ENCODE data around the gene TMEM131L.
"Not testable (repeated sequence)": the region's sequence is repeated elsewhere in the genome, so short reads cannot be mapped to it uniquely, and the experiment has no call there.

The TMEM131L gene

DNA sequence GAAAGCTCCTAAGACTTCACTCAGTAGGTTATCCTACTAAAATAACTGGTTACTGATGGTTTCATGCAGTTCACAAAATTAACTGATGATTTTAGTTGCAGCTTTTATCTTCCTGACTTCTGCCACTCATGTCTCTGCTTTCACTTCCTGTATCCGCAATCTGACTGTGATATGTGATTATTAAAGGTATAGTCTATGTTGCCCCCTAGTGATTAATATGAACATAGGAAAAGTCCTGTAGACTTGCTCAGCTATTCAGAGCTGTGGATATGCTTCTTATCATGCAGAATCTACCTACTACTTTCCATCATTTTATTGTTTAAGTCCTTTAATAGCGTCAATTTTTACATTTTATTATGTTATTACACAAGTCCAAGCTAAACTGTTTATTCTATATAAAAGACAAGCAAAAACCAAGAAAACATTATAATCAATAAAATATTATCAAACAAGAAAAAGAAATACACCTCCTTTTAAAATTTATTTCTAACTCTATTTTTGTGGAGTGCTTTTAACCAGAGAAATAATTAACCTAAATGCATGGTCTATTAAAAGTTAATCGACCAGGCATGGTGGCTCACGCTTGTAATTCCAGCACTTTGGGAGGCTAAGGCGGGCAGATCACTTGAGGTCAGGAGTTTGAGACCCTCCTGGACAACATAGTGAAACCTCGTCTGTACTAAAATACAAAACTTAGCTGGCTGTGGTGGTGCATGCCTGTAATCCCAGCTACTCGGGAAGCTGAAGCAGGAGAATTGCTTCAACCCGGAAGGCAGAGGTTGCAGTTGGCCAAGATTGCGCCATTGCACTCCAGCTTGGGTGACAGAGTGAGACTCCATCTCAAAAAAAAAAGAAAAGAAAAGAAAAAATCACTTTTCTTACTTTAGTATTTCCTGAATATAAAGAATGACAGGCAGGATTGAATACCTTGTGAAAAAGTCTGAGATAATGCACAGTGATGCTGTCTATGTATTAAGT lies 177.5 kb downstream of the TMEM131L start:
- in situ Hi-C loops (cut with HindIII; ENCODE audit: low sequenced_read_pairs): no loop called here

DNA sequence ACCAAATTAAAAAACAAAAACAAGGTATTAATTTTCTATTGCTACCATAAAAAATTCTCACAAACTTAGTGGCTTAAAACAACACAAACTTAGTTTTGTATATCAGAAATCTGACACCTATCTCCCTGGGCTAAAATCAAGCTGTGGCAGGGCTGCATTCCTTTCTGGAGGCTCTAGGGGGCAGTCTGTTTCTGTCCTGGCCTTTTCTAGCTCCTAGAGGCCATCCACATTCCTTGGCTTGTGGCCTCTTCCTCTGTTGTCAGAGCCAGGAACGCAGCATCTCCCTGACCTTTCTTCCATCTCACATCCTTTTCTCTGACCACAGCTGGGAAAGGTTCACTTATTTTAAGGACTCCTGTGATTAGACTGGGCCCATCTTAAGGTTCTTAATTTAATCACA lies 179.0 kb downstream of the TMEM131L start:
- in situ Hi-C loops (cut with HindIII; ENCODE audit: low sequenced_read_pairs): no loop called here

- in situ Hi-C loops (cut with HindIII; ENCODE audit: low sequenced_read_pairs): no loop called here
Measured at GRCh38 chr4:153646261-153646660, 180.1 kb downstream of the TMEM131L start.

DNA sequence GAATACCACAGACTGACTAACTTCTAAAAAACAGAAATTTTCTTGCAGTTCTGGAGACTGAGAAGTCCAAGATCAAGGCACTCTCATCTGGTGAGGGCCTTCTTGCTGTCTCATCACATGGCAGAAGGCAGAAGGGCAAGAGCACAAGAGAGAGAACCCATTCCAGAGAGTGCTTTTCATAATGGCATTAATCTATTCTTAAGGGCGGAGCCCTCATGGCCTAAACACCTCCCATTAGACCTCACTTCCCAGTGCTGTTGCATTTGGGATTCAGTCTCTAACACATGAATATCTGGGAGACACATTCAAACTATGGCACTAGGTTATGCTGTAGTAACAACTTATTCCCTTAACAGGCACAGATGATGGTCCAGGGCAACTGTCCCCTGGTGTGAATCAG lies 180.8 kb downstream of the TMEM131L start:
- in situ Hi-C loops (cut with HindIII; ENCODE audit: low sequenced_read_pairs): no loop called here

DNA sequence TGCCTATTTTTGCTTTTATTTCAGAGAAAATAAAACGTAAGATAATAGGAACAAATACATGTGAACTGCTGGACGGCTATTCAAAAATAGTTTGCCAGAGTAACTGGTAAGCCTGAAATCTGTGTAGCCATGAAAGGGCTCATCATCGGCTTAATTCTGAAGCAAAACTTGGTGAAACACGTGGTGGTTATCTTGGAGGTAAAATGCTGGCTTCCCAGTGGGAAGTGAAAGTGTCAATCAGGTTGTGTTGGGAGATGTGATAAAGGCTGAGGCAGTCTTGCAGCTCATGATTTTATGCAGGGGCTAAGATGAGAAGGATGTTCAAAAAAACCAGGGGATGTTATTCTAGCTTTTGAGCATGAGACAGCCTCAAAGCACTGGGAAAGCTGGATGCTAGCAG lies 181.8 kb downstream of the TMEM131L start:
- in situ Hi-C loops (cut with HindIII; ENCODE audit: low sequenced_read_pairs): no loop called here

DNA sequence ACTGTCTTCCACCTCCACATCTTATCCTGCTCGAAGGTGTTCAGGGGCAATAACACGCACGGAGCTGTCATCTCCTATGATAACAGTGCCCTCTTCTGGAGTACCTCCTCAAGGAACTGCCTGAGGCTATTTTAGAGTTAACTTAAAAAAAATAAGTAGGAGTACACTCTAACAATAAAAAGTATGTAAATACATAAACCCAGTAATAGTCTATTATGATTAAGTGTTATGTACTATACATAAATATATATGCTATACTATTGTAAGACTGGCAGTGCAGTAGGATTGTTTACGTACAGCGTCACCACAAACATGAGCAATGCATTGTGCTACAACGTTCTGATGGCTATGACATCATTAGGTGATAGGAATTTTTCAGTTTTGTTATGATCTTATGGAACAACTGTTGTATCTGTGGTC lies 183.4 kb downstream of the TMEM131L start:
- in situ Hi-C loops (cut with HindIII; ENCODE audit: low sequenced_read_pairs): no loop called here

DNA sequence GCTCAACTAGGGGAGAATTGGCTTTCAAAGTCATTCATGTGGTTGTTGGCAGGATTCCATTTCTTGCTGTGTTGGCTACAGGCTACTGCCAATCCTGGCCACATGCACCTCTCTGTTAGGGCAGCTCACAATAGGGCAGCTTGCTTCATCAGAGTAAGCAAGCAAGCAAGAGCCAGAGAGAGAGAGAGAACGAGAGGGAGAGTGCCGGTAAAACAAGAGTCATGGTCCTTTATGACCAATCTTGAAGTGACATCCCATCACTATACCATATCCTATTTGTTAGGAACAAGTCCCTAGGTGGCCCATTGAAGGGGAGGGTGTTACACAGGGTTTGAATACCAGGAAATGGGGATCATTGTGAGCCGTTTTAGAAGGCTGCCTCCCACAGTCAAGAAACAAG lies 185.0 kb downstream of the TMEM131L start:
- in situ Hi-C loops (cut with HindIII; ENCODE audit: low sequenced_read_pairs): no loop called here

DNA sequence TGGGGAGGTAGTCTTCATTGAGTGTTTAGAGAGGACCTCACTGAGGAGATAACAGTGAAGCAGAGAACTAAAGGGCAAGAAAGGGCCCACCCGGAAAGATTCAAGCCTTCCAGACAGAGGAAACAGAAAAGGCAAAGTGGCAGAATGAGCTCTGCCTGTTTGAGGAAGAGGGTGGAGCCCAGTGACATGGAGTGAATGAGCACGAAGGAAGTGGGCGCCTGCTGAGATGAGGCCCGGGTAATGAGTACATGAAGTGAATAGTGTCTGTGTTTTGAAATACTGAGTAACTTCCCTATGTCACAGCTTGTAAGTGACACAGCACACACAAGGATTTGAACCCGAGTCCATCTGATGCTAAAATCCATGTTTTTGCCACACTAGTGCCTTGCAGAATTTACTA lies 185.4 kb downstream of the TMEM131L start:
- in situ Hi-C loops (cut with HindIII; ENCODE audit: low sequenced_read_pairs): no loop called here

DNA sequence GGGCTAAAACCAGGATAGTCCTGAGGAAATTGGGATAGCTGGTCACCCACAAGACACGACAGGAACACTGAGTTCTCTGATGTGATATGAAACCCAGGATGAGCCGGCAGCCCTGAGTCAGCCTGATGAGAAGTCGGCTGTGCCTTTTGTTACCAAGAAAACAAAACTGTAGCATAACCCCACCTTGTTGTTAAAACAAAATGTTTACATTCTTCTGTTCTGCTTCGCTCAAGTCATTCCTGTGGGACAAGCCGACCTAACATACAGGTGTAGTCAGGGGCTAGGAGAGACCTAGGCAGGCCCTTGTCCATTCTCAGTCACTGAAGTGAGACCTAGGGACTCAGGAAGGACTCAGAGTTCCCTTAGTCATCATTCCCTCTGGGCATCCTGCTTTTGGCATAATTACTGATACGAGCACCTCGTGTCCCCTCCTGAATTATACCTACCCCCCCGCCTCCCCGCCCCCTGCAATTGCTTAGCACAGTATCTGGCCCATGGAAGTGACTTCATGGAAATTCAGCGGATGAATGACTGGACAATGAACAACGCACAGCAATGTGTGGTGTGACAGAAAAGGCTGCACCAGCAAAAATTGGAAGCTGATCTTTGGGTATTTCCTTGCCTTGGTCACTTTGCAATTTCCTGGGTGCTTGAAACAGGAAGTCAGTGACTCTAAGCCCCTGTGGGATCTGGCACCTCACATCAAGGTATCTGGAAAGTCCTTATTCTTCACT lies 186.1 kb downstream of the TMEM131L start:
- in situ Hi-C loops (cut with HindIII; ENCODE audit: low sequenced_read_pairs): no loop called here

- in situ Hi-C loops (cut with HindIII; ENCODE audit: low sequenced_read_pairs): no loop called here
Measured at GRCh38 chr4:153655002-153655541, 188.9 kb downstream of the TMEM131L start.

GRCh38 chr4:153655928-153656327 lies 189.8 kb downstream of the TMEM131L start:
- in situ Hi-C loops (cut with HindIII; ENCODE audit: low sequenced_read_pairs): no loop called here

GRCh38 chr4:153661215-153661822 lies 195.2 kb downstream of the TMEM131L start:
- in situ Hi-C loops (cut with HindIII; ENCODE audit: low sequenced_read_pairs): no loop called here

DNA sequence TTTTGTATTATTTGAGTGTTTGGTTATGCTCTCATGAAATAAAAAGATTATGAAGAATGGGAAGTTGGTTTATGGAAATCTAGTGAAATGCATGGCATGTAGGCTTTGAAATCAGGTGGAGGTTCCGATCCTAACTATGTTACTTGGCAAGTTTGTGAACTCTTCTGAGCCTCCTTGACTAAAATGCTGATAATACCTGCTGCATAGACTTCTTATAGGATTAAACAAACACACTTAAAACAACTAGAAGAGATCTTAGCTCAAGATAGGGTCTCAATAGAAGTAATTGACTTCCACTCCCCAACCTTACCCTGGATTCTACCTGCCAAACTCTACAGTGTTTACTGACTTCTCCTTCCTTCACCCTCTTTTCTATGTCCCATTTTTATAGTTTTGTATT lies 195.7 kb downstream of the TMEM131L start:
- in situ Hi-C loops (cut with HindIII; ENCODE audit: low sequenced_read_pairs): no loop called here

GRCh38 chr4:153663667-153664066 lies 197.5 kb downstream of the TMEM131L start:
- in situ Hi-C loops (cut with HindIII; ENCODE audit: low sequenced_read_pairs): no loop called here

DNA sequence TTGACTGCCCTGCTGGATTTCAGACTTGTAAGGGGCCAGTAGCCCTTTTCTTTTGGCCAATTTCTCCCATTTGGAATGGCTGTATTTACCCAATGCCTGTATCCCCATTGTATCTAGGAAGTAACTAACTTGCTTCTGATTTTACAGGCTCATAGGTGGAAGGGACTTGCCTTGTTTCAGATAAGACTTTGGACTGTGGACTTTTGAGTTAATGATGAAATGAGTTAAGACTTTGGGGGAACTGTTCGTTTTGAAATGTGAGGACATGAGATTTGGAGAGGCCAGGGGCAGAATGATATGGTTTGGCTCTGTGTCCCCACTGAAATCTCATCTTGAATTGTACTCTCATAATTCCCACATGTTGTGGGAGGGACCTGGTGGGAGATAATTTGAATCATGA lies 200.3 kb downstream of the TMEM131L start:
- in situ Hi-C loops (cut with HindIII; ENCODE audit: low sequenced_read_pairs): not testable (repeated sequence)

DNA sequence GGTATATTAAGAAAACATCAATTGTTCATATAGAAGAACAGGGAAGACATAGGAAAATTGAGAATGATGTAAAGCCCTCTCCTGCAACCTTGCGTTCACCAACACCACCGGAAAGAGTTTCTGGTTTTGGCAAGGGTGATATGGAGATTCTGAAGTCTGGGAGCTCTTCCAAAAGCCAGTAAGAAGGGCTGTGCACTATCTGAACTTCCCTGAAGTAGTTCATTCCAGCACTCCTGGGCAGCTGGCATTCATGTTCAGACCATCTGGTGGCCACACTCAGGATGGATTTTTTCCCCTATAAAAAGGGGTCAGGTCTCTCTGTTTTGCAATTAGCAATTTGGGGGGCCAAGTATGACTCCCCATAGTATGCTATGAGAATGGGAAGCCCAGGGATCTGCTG lies 202.5 kb downstream of the TMEM131L start:
- in situ Hi-C loops (cut with HindIII; ENCODE audit: low sequenced_read_pairs): no loop called here

GRCh38 chr4:153669838-153670237 lies 203.7 kb downstream of the TMEM131L start:
- in situ Hi-C loops (cut with HindIII; ENCODE audit: low sequenced_read_pairs): no loop called here

GRCh38 chr4:153676486-153676885 lies 210.3 kb downstream of the TMEM131L start:
- in situ Hi-C loops (cut with HindIII; ENCODE audit: low sequenced_read_pairs): no loop called here

DNA sequence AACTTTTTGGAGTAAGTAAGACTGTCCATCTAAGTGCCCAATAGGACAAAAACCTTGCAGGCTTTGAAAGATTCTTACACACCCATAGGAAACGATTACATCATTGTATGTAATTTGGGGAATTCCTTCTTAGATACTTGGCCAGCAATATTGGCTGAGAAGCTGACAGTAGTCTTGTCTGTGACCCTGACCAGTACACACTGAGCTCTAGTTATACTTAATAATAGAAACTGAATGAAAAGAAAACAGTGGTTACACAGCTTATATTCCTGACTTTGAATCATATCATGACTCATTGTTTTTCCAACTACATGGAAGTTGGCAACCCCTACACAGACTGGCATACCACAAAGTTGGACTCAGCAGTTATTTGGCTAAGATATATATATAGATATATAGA lies 210.8 kb downstream of the TMEM131L start:
- in situ Hi-C loops (cut with HindIII; ENCODE audit: low sequenced_read_pairs): no loop called here

DNA sequence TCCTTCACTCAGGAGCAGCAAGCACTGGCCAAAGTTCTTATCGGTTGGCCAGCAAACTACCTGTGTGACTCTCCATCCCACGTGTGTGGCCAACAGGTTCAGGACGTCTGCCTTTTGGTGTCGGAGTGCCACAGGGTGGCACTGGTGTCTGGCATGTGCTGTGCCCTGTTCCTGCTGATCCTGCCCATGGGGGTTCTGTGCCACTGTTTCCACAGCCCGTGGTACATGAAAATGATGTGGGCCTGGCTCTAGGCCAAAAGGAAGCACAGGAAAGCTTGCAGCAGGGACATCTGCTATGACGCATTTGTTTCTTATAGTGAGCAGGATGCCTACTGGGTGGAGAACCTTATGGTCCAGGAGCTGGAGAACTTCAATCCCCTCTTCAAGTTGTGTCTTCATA lies 213.3 kb downstream of the TMEM131L start:
- in situ Hi-C loops (cut with HindIII; ENCODE audit: low sequenced_read_pairs): no loop called here

- in situ Hi-C loops (cut with HindIII; ENCODE audit: low sequenced_read_pairs): no loop called here
Measured at GRCh38 chr4:153683763-153684181, 217.6 kb downstream of the TMEM131L start.

Data from DLD1 (cell line).